HUES64 (cell line): ENCODE measurements around the gene TLCD4.

ENCODE experiments used
- H3K27ac ChIP-seq: 2 replicates; pipeline ENCODE4 v1.7.0; 2013; ENCODE audit warnings: low read depth, low read length, inconsistent platforms
- H3K27me3 ChIP-seq: 2 replicates; pipeline ENCODE4 v1.6.1; 2013; ENCODE audit warnings: mild to moderate bottlenecking, low read length; ENCODE audit not compliant: insufficient read depth
- H3K36me3 ChIP-seq: 2 replicates; pipeline ENCODE4 v1.6.1; 2013; ENCODE audit warnings: mild to moderate bottlenecking, low read length; ENCODE audit not compliant: insufficient read depth
- H3K4me1 ChIP-seq: 2 replicates; pipeline ENCODE4 v1.6.1; 2013; ENCODE audit warnings: mild to moderate bottlenecking, low read length, moderate library complexity; ENCODE audit not compliant: insufficient read depth
- H3K4me3 ChIP-seq: 2 replicates; pipeline ENCODE4 v1.5.1; 2013; ENCODE audit warnings: mild to moderate bottlenecking, low read length, moderate library complexity
- H3K9ac ChIP-seq: 2 replicates; pipeline ENCODE4 v1.6.1; 2013; ENCODE audit warnings: mild to moderate bottlenecking, low read depth, low read length
- H3K9me3 ChIP-seq: 2 replicates; pipeline ENCODE4 v1.6.1; 2013; ENCODE audit warnings: low read depth, low read length; ENCODE audit not compliant: insufficient read depth
- WGBS: fragments of 150-250, 120-280 bp; methylation state at CpG from one replicate; pipeline ENCODE4 v1.1.7; 2013; ENCODE audit warnings: missing lambda C conversion rate; 5-methylcytosine and 5-hydroxymethylcytosine counted together

Gene TLCD4

DNA sequence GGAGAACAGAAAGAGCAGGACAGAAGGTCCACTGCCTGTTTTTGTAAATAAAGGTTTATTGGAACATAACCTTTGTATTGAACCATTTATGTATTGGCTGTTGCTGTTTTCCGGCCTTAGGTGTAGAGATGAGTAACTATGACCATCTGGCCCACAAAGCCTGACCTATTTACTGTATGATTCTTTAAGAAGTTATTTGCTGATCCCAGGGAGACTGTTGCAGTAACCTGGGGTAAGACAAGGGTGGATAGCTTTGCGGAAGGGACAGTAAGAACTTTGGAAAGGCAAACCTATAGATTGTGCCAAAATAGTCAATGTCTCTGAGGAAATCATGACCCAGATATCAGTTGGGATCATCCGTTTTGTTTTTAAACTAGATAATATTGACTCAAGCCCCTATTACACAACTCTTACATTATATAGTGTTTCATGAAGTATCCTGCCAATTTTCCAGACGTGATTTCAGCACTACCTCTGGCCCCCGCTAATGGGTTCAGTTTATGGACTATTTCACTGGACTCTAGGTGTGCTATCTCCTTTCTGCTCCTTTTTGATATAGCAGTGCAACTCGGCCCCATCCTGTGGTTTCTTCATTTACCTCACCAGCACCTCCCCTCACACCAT lies 20.8 kb upstream of the TLCD4 start:
- Histone ChIP-seq H3K36me3 (no peaks in the 10 kb centered on the region), H3K4me1 (no peaks in the 10 kb centered on the region), H3K4me3 (no peak overlapping the region), H3K27me3 (0 out of 2 replicates have a peak, but pooled peaks cover under 1% of the 10 kb centered on the region), H3K9me3 (no peaks in the 10 kb centered on the region), H3K27ac (no peak overlapping the region), H3K9ac (no peak overlapping the region)
- WGBS = 91% methylated on average over 6 of the region's 6 CpGs

DNA sequence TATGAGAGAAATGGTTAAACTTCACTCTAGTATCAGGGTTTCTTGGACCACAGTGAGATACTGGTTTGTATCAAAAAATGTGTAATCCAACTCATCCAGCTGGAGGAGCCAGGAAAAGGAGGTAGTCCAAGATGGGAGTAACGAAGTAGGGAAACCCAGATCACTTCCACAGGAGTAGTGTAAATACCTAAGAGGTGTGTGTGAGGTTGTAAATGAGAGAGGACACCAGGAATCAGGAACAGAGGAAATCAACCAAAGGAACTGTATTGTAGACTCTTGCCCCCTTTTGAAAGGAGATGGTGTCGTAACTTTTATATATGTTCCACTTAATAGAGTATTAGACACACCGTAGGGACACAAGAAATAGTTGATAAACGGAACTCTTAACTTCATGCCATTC lies 19.7 kb upstream of the TLCD4 start:
- peaks cover 6% of the 10 kb centered on the region; the same call in 1 of the 2 replicates for H3K27me3 ChIP-seq
- no peak overlapping the region for H3K4me3 ChIP-seq
- H3K9ac ChIP-seq = no peak overlapping the region
- no peak overlapping the region for H3K27ac ChIP-seq
- no peaks in the 10 kb centered on the region for H3K9me3 ChIP-seq
- H3K36me3 ChIP-seq = no peaks in the 10 kb centered on the region
- WGBS = 95% methylated on average over 4 of the region's 4 CpGs
- no peaks in the 10 kb centered on the region for H3K4me1 ChIP-seq

DNA sequence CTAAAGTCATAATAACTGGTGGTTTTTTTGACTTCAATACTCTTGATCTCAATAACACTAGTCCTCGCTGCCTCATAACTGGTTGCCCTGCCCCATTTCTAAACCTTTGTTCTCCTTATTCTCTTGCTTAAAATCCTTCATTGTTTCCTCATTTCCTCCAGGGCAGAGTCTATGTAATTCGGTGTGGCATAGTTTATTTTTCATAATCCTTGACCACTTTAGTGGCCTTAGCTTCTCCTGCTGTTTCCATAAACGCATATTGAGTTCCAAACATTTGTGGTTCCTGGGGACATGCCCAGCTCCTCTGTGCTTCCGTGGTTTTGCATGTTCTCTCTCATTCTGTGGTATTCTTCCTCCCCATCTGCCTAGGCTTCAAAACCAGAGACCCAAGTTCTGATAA lies 19.0 kb upstream of the TLCD4 start:
- Histone ChIP-seq H3K27me3 (peaks cover 6% of the 10 kb centered on the region; the same call in 1 of the 2 replicates), H3K4me1 (no peaks in the 10 kb centered on the region), H3K27ac (no peak overlapping the region), H3K36me3 (no peaks in the 10 kb centered on the region), H3K9ac (no peak overlapping the region), H3K9me3 (no peaks in the 10 kb centered on the region), H3K4me3 (no peak overlapping the region)
- WGBS = 87% methylated on average over 4 of the region's 4 CpGs

DNA sequence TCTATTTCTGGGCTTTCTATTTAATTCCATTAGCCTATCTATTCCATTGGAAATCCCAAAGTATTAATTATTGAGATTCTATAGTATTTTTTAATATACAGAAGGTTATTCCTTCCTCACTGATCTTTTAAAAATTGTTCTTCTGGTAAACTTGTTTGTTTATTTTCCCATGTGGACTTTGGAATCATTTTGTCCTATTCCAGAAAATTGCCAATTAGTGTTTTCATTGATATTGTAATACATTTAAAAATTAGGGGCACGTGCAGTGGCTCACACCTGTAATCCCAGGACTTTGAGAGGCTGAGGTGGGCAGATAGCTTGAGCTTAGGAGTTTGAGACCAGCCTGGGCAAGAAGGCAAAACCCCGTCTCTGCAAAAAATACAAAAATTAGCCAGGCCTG lies 8.4 kb upstream of the TLCD4 start:
- Histone ChIP-seq H3K27me3 (no peaks in the 10 kb centered on the region), H3K4me1 (no peaks in the 10 kb centered on the region), H3K9me3 (no peaks in the 10 kb centered on the region), H3K9ac (no peak overlapping the region), H3K4me3 (no peak overlapping the region), H3K36me3 (no peaks in the 10 kb centered on the region), H3K27ac (no peak overlapping the region)
- WGBS = 85% methylated on average over 2 of the region's 2 CpGs

DNA sequence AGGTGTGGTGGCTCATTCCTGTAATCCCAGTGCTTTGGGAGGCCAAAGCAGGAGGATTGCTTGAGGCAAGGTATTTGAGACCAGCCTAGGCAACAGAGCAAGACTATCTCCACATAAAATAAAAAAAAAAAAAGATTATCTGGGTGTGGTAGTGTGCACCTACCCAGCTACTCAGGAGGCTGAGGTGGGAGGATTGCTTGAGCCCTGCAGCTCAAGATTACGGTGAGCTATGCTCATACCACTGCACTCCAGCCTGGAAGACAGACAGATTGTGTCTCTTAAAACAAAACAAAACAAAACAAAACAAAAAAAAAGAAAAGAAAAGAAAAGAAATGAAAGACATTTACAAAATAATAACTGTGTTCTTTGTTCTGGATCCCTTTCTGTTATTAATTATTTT lies 6.1 kb upstream of the TLCD4 start:
- no peak overlapping the region for H3K9ac ChIP-seq
- no peaks in the 10 kb centered on the region for H3K9me3 ChIP-seq
- whole genome bisulfite sequencing = 88% methylated on average over 1 of the region's 1 CpG
- no peaks in the 10 kb centered on the region; the same call in 1 of the 2 replicates for H3K27me3 ChIP-seq
- no peaks in the 10 kb centered on the region for H3K36me3 ChIP-seq
- no peak overlapping the region for H3K4me3 ChIP-seq
- no peak overlapping the region for H3K27ac ChIP-seq
- H3K4me1 ChIP-seq = no peaks in the 10 kb centered on the region

DNA sequence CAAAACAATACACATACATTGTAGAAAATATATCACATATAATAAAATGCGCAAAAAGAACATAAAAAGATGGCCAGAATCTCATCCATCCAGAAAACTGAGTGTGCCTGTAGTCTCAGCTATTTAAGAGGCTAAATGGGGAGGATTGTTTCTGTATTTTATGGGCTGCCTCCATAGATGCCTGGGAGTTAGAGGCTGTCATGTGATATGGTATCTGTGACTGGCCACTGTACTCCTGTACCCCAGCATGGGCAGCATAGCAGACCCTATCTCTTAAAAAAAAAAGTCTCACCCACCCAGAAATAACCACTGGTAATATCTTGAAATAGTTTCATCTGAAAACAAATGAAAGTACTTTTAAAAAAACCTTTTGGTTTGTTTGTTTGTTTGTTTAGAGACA lies 3.5 kb upstream of the TLCD4 start:
- no peaks in the 10 kb centered on the region for H3K9me3 ChIP-seq
- H3K4me1 ChIP-seq = 0 out of 2 replicates have a peak, but pooled peaks cover 5% of the 10 kb centered on the region
- H3K27me3 ChIP-seq = peaks cover 11% of the 10 kb centered on the region
- no peak overlapping the region for H3K4me3 ChIP-seq
- H3K9ac ChIP-seq = no peak overlapping the region
- no peaks in the 10 kb centered on the region for H3K36me3 ChIP-seq
- 100% methylated on average over 1 of the region's 1 CpG for WGBS
- H3K27ac ChIP-seq = no peak overlapping the region

DNA sequence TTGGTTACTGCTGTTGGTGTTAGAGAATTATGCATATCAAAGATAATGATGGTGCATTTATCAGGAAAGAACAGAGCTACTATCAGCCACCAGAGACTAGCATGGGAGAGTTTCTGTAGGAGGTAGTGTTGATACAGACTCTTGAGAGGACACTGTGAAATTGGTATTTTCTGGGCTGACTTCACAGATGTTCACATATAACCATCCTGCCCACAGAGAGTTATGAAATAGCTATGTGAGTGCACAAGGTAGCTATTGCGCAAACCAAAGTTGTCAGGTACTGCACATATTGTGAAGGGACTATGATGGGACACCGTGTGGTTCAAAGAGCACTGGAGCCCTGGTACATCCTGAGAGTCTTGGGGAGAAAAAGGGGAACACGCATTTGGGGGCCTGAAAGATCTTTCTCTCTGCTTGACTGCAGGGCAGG lies 1.4 kb upstream of the TLCD4 start:
- H3K4me3 ChIP-seq = no peak overlapping the region
- H3K9ac ChIP-seq = no peak overlapping the region
- no peaks in the 10 kb centered on the region for H3K9me3 ChIP-seq
- H3K27ac ChIP-seq = no peak overlapping the region
- 0 out of 2 replicates have a peak, but pooled peaks cover 5% of the 10 kb centered on the region for H3K4me1 ChIP-seq
- WGBS = 81% methylated on average over 3 of the region's 3 CpGs
- peaks cover 16% of the 10 kb centered on the region for H3K27me3 ChIP-seq
- no peaks in the 10 kb centered on the region for H3K36me3 ChIP-seq

DNA sequence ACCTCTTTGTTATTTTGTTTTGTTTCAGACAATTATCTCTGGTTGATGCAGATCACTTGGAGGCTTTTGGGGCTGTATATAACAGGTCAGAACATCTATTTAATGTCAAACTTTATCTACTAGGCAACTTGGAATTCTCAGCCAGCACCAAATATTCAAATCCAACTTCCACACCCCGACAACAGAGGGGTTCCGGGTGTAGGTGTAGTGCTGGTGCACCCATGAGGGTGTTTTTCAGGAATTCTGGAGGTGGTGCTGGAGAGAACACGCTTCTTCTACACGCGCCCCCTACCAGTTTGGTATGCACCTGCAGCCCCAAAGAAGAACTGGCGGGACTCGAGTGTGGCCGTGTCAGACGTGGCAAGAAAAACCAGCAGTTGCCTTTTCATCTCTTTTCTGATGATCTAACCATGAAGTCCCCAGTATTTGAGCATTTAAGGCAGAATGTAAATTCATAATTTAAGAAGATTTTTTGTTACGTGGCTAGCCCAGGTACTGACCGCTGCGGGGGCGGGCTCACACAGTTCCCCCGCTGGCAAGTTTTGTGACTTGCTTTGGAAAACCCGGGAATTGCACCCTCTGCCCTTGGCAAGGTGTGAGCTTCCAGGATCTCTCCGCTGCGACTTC lies 462 bp upstream of the TLCD4 start:
- Histone ChIP-seq H3K4me3 (peak overlapping the region; percentile 81), H3K9ac (peak overlapping the region; percentile 74; the same call in 1 of the 2 replicates), H3K36me3 (no peaks in the 10 kb centered on the region), H3K9me3 (no peaks in the 10 kb centered on the region), H3K27me3 (peaks cover 16% of the 10 kb centered on the region), H3K4me1 (0 out of 2 replicates have a peak, but pooled peaks cover 5% of the 10 kb centered on the region), H3K27ac (no peak overlapping the region; the same call in 1 of the 2 replicates)
- under 1% methylated on average over 16 of the region's 17 CpGs for WGBS

DNA sequence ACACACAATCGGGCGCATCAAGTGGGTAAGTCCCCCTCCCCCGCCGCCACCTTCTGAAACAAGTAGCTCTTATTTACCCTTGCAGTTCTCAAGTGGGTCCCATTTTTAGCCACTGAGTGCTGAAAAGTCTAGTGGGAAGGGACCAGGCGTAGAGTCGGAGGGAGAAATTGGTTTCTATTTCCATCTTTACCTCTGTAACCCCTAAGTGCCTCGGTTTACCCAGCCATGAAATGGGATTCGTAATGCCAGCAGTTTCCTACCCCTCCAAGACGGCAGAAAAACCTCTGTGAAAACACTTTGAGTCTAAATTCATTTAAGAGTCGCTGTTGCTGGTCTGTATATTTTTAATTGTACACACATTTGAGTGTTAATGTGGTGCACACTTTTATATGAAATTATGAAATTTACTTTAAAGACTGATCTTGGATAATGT lies 928 bp downstream of the TLCD4 start:
- Histone ChIP-seq H3K9me3 (no peaks in the 10 kb centered on the region), H3K4me1 (0 out of 2 replicates have a peak, but pooled peaks cover 5% of the 10 kb centered on the region), H3K36me3 (no peaks in the 10 kb centered on the region), H3K4me3 (peak overlapping the region; percentile 81), H3K27ac (no peak overlapping the region), H3K27me3 (peaks cover 16% of the 10 kb centered on the region), H3K9ac (peak overlapping the region; percentile 74)
- WGBS = 37% methylated on average over 10 of the region's 10 CpGs

DNA sequence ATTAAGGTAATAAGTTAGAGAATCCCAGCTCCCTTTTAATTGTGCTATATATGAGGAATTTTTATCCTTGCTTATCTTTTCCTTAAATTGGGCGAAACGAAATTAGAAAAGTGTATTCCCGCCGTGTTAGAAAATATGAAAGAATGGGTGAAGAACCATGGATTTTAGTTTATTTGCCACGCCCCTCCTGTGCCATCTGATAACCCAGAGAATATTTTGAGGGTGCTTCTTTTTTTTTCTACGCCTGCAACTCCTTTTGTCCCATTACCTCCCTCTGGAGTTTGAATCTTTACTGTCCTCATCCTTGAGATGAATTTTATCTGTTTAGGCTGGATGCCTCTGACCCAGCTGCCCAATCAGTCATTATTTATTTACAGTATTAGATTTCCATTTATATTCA lies 1.6 kb downstream of the TLCD4 start:
- H3K36me3 ChIP-seq = no peaks in the 10 kb centered on the region
- peaks cover 16% of the 10 kb centered on the region for H3K27me3 ChIP-seq
- 96% methylated on average over 5 of the region's 6 CpGs for WGBS
- no peaks in the 10 kb centered on the region for H3K9me3 ChIP-seq
- H3K4me3 ChIP-seq = no peak overlapping the region; the same call in 1 of the 2 replicates
- H3K9ac ChIP-seq = no peak overlapping the region
- H3K4me1 ChIP-seq = 0 out of 2 replicates have a peak, but pooled peaks cover 5% of the 10 kb centered on the region
- no peak overlapping the region for H3K27ac ChIP-seq

DNA sequence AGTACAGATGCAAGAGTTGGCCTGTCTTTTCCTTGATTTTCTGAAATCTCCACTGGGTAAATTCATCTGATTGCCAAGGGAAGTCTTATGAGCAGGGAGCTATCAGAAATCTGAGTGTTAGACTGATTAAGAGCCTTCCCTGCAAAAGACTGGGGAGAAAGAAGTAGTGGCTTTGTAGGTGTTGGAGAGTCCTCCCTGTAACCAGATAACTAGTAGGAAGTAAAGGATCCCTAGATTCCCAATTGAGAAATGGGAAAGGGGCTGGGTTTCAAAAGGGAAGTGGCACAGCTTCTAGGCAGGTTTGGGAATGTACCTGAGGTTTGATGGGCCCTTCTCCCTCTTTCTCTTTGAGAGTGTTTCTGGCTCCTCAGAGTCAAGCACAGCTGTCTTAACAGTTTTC lies 2.1 kb downstream of the TLCD4 start:
- H3K9me3 ChIP-seq = no peaks in the 10 kb centered on the region
- no peak overlapping the region for H3K4me3 ChIP-seq
- no peaks in the 10 kb centered on the region for H3K36me3 ChIP-seq
- no peak overlapping the region for H3K27ac ChIP-seq
- H3K9ac ChIP-seq = no peak overlapping the region
- peaks cover 16% of the 10 kb centered on the region for H3K27me3 ChIP-seq
- 0 out of 2 replicates have a peak, but pooled peaks cover 5% of the 10 kb centered on the region for H3K4me1 ChIP-seq
